T follicular helper cell (primary cell): ENCODE results near the gene CISD3.
"Not testable (repeated sequence)": the region's sequence is repeated elsewhere in the genome, so short reads cannot be mapped to it uniquely, and the experiment has no call there.

Source experiments
- DNase-seq: peaks from one replicate; pipeline ENCODE4 v3.0.0-alpha.2; 2020; ENCODE audit warnings: low read depth

Gene CISD3

DNA sequence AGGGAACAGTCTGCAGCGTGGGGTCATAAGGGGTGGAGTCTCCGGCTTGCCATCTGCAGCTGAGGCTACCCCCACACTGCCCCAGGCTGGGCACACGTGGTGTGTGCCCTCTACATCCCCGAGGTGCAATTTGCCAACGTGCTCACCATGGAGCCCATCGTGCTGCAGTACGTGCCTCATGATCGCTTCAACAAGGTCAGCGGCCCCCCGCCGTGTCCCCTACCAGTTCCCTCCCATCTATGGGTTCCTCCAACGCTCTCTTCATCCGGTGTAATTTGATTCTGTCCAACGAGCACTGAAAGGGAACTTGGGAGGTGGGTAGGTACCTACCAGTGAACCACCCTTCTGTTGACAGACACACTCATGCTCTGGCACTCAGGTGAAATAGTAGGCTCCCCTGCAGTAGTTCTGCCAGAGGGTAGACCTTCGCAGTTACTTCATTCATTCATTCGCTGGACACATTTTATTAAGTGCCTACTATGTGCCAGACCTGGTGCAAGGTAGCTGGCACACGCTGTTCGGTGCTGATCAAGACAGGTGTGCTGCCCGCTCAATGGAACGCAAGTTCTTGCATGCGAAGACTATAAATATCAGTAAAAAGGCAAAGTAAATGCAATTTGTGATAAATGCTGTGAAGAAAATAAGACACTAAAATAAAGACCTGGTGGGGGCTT, 22.3 kb upstream of the CISD3 start:
- no peak for DNase-seq

DNA sequence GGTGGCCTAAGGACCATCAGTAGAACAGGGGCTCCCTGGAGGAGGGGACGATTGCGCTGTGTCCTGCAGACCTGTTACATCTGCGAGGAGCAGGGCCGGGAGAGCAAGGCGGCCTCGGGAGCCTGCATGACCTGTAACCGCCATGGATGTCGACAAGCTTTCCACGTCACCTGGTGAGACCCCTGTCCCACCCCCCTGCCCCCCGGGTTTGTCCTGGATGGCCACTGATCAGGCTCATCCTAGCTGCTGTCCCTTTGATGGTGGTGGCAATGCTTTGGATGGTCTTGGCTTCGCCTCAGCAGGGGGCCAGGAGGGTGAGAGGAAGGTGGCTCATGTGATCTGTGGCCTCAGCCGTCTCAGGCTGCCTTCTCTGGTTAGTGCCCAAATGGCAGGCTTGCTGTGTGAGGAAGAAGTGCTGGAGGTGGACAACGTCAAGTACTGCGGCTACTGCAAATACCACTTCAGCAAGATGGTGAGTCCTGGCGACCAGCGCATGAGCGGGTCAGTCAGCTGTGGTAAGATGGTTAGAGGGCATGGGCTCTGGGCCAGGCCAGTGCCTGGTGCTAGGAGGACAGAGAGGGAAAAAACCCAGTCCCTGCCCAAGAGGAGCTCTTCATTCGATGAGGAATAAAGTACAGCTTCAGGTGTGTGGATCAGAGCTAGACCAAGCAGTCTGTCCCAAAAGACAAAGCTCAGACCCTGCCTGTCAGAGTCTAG, 20.9 kb upstream of the CISD3 start:
- DNase-seq: no peak

DNA sequence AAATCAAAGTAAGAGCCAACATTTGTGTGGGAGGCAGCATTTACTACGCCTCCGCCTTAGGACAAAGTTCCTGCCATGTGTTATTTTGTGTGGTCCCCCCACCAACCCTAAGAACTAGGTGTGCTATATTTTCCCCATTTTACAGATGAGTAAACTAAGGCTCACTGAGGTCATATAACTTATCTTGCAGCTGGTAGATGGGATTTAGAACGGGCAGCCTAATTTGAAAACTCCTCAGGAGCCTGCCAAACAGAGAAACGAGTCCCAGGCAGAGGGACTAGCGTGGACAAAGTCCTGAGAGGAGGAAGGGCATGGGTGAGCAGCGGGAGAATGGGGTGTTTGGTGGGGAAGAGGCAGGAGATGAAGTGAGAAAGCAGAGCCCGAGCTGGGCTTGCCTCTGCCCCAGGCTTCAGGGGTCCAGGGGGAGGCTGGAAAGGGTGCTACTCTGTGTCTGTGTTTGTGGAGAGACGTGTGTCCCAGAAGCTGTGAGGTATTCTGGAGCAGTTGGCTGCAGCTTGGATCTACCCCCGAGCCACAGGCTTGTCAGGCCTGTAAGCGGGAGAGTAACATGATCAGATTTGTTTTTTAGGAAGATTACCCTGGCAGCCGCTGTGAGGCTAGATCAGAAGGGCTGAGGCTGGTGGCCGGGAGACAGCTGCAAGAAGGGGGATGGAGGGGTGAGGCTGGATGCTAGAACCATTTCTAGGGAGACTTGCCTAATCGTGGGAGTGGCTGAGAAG, 20.1 kb upstream of the CISD3 start:
- no peak for DNase-seq

DNA sequence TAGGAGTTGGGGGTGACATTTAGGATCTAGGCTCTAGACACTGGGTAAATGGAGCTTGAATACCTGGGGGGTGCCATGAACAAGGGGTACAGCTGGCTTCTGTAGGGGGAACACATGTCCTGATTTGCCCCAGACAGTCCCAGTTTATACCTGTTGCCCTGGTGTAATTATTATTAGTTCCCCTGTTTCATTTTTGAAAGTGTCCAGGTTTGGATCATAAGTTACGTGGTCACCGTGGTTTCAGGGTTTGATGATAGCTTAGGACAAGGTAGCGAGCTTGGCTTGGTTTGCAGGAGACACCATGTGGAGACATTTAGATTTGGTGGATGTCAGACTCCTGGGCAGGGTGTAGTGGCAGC, 19.6 kb upstream of the CISD3 start:
- no peak for DNase-seq

DNA sequence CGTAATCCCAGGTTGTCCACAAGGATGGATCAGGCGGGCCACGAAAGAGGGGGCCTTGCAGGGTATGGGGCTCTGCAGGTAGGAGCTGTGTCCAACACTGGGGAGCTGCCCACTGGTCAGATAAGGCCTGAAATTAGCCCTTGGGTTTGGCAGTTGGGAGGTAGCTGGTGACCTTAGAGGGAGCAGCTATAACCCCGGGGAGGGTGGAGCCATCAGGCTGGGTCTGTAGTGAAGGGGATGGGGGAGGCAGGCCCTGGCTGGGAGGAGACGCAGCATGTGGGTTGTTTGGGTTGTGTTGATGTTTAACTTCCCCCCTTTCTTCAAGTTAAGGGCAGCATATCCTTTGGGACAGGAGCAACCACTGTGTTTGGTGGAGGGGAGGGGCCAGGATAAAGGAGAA, 19.2 kb upstream of the CISD3 start:
- no peak for DNase-seq

DNA sequence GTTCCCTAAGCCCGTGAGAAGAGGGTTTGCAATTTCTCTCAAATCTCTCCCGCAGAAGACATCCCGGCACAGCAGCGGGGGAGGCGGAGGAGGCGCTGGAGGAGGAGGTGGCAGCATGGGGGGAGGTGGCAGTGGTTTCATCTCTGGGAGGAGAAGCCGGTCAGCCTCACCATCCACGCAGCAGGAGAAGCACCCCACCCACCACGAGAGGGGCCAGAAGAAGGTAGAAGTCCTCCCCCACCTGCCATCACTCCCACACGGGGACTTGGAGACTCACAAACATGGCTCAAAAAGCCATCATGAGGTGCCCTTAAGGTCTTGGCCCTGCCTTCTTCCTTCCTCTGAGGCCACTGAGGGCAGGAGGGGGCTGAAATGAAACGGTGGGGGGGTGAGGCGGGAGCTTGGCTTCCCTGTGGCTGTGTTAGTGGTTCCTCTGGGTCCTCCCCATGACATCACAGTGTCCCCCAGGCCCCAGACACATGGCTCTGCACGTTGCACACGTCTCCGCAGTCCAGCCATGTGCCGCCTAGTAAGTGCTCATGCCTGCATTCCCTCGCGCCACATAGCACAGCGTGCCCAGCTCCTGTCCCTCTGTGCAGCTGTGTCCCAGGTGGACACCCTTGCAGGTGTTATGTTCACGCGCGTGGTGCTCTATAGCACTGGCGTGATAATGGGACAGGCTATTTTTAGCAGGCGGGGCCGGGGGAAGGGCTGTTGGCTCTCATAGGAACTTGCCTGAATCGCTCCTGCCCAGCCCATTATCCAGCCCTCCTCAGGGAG, 18.2 kb upstream of the CISD3 start:
- DNase-seq: no peak

DNA sequence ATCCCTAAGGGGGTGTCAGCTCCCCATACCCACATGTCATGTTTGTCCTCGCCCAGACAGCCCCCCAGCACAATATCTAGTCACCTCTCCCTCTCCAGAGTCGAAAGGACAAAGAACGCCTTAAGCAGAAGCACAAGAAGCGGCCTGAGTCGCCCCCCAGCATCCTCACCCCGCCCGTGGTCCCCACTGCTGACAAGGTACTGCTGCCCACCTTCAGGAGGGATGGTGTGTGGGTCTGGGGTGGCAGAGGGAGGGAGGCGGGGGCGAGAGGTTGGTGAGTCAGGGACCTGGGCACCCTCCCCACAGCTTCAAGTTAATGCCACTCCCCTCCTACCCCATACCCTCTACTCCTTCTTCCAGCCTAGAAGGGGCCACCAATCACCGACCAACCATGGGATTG, 17.5 kb upstream of the CISD3 start:
- no peak for DNase-seq

DNA sequence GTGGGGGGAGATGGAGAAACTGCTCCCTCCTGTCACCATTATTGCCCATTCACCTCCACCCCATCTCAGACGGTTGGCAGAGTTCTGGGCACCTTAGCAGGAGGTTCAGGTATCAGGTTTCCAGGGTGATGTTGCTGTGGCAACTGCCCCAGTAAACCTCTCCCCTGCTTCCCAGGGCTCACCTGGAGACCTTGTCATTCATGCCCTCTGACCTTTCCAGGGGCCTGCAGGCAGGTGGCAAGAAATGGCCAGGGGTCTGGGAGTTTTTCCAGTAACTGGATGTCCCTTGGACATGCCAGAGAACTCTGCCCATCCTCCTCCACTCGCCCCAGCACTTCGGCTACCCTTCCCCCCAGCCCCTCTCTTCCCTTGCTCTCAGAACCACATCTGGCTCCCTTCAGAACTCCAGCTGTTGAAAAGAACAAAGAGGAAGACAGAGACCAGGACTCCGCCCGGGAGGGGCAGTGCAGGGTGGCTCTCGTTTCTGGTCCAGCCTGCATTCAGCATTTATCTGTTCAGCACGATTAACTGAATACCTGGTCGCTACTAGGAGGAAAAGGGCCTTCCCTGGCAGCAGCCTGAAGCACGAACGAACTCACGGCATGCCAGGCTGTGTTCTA, 16.6 kb upstream of the CISD3 start:
- DNase-seq: no peak

DNA sequence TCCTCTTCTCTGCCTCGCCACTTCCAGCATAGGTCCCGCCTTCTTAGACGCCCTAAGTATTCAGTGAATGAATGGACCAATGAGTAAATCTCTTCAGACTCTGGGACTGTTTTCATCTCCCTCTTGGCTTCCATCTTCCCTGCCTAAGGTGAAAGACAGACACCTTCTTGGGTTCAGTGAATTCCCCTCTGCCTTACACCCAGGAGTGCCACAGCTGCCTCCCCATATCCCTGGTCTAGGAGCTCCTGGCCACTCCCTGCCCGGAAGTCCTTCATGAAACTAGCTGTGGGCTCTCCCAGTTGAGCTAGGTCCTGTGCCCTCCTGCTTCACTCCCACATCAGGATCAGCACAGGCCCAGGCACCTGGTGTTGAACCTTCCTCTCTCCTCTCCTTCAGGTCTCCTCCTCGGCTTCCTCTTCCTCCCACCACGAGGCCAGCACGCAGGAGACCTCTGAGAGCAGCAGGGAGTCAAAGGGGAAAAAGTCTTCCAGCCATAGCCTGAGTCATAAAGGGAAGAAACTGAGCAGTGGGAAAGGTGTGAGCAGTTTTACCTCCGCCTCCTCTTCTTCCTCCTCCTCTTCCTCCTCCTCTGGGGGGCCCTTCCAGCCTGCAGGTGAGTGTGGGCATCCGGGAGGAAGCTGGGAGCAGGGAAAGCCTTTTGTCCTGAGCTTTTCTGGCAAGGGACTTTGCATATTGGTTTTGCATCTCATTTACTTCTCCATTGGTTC, 14.8 kb upstream of the CISD3 start:
- DNase-seq: no peak

DNA sequence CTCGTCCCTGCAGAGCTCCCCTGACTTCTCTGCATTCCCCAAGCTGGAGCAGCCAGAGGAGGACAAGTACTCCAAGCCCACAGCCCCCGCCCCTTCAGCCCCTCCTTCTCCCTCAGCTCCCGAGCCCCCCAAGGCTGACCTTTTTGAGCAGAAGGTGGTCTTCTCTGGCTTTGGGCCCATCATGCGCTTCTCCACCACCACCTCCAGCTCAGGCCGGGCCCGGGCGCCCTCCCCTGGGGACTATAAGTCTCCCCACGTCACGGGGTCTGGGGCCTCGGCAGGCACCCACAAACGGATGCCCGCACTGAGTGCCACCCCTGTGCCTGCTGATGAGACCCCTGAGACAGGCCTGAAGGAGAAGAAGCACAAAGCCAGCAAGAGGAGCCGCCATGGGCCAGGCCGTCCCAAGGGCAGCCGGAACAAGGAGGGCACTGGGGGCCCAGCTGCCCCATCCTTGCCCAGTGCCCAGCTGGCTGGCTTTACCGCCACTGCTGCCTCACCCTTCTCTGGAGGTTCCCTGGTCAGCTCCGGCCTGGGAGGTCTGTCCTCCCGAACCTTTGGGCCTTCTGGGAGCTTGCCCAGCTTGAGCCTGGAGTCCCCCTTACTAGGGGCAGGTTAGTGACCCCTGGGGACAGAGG, 13.7 kb upstream of the CISD3 start:
- no peak for DNase-seq

DNA sequence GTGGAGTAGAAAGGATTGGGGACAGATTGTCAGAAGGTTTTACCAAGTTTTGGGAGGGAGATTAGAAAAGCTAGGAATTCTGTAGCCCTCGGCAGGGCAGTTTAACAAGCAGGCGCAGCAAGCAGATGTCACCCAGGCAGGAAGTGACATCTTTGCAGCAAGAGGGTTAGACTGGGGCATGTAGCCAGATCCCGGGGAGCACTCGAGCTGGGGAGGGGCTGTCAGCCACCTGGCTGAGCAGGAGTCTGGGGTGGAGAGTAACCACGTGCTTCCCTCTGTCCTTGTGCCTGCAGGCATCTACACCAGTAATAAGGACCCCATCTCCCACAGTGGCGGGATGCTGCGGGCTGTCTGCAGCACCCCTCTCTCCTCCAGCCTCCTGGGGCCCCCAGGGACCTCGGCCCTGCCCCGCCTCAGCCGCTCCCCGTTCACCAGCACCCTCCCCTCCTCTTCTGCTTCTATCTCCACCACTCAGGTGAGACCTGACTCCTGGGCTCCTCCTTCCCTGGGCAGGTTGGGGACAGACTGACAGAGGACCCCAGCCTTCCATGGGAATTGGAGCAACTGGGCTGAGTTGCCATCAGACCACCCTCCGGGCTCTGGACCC, 12.9 kb upstream of the CISD3 start:
- no peak for DNase-seq

DNA sequence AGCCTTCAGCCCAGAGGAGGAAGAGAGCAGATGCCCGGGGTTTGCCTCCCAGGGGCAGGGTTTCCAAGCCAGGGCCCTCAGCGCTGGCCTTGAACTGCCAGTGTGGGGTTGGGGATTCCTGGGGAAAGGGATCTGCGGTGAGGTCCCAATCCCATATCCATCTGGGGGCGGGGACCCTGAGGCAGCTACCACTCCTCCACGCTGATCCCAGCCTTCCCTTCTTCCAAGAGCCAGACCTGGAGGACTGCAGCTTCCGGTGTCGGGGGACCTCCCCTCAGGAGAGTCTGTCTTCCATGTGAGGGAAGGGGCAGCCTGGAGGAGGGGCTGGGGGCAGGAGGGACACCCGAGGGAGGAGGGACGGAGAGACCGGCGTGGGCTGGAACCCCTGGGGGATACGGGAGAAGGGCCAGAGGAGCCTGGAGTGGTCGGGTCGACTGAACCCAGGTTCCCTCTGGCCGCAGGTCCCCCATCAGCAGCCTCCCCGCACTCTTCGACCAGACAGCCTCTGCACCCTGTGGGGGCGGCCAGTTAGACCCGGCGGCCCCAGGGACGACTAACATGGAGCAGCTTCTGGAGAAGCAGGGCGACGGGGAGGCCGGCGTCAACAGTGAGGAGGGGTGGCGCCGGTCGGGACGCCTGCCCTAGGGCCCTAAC, 10.7 kb upstream of the CISD3 start:
- DNase-seq: no peak

DNA sequence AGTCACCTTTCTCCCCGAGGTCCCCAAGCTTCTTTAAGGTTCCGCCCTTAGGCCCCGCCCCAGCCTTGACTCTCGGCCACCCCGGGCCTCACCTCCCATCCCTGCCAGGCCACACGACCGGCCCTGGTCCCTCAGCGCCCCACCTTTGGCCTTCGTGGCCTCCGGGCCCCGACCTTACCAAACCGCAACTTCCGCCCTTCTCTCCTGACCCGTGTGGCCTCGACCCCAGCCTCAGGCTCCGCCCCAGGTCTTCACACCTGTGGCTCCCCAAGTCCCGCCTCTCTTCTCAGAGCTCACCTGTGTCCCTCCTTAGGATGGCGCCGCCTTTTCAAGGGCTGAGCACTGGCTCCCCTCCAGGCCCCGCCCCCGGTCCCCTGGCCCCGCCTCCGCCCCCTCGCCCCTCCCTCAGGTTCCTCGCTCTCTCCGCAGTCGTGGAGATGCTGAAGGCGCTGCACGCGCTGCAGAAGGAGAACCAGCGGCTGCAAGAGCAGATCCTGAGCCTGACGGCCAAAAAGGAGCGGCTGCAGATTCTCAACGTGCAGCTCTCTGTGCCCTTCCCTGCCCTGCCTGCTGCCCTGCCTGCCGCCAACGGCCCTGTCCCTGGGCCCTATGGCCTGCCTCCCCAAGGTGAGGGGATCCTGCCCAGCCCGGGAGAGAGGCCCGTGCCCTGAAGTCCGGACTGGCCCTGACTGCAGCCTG, 10.0 kb upstream of the CISD3 start:
- no peak for DNase-seq

DNA sequence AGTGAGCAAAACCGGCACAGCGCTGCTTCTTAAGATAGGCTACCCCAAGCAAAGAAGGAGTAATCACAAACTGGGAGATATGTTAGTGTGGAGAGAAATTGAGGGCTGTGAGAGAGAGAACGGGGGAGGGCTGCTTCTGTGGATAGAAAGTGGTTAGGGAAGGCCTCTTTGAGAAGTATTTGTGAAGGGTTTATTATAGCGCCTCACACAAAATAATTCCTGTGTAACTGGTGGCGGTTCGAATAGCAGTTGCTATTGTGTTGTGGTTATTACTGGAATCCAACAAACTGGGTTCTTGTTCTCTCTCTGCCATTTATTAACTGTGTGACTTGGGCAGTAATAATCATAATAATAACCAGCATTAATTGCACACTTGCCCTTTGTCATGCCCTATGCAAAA, 9.2 kb upstream of the CISD3 start:
- no peak for DNase-seq

DNA sequence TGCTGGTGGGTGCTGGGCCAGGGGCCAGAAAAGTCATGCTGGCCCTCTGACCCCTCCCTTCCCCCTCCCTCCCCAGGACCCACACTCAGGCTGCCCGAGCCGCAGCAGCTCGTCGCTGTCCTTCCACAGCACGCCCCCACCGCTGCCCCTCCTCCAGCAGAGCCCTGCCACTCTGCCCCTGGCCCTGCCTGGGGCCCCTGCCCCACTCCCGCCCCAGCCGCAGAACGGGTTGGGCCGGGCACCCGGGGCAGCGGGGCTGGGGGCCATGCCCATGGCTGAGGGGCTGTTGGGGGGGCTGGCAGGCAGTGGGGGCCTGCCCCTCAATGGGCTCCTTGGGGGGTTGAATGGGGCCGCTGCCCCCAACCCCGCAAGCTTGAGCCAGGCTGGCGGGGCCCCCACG, 8.3 kb upstream of the CISD3 start:
- no peak for DNase-seq

DNA sequence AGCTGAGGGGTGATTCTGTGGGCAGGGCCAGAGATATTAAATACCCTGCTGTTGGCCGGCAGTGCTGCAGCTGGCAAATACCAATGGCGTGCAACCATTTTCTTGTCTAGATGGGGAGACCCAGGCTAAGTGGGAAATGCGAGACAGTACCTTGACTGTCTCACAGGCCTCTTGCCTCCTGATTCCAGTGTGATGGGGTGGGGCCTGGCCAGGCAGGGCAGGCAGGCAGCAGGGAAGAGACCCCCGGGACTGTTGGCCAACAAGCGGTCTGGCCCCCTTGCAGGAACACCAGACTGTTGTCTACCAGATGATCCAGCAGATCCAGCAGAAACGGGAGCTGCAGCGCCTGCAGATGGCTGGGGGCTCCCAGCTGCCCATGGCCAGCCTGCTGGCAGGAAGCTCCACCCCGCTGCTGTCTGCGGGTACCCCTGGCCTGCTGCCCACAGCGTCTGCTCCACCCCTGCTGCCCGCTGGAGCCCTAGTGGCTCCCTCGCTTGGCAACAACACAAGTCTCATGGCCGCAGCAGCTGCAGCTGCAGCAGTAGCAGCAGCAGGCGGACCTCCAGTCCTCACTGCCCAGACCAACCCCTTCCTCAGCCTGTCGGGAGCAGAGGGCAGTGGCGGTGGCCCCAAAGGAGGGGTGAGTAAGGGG, 5.7 kb upstream of the CISD3 start:
- DNase-seq: no peak

DNA sequence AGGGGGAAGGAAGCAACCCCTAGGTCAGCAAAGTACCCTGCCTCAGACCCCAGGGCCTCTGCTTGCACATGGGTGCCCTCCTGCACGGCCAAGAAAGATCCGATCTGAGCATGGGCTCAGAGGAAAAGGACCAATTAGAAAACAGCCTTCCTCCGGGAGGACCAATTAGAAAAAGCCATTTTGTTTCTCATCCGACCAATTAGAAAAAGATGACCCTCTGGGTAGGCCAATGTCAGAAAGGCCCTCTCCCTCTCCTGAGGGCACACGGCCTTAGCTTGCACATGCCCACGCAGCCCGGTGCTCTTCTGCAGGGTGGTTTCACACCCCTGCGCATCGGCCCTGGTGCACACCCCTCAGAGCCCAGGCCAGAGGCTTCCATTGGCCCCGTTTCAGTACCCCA, 5.1 kb upstream of the CISD3 start:
- DNase-seq: no peak

DNA sequence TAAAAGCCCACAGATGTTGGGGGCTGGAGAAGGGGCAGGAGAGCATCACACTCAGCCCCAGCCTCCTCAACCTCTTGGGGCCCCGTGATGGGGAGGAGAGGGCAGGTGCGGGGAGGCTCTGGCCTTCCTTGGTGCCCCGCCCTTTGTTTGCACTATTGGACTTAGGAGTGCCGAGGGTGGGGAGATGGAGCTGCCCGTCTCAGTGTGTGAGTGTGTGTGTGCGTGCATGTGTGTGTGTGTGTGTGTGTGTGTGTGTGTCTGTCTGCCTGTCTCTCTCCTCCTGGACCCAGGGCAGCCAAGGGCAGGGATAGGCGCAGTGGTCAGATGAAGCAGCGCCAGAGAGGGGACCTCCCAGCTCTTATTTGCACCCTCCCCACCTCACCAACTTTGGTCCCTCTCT, 4.0 kb upstream of the CISD3 start:
- DNase-seq: not testable (repeated sequence)

DNA sequence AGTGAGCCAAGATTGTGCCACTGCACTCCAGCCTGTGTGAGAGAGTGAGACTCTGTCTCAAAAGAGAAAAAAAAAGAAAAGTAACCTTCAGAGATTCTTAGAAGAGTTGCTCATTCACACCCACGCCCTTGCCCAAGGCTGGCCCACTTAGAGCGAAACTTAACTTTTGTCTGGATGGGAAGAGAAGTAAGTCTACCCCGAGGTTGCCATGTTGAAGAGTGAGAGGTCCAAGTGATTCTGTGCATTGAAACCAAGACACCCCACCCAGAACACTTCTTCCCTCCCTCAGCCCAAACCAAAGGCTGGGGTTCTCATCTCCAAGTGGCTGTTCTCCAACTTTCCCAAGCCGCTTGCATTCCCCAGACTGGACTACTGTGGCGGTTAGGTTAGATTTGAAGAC, 2.4 kb upstream of the CISD3 start:
- DNase-seq: no peak
